NAMALWA (cell line): ENCODE measurements around the gene PBX1.
"Not testable (repeated sequence)": the region's sequence is repeated elsewhere in the genome, so short reads cannot be mapped to it uniquely, and the experiment has no call there.

ENCODE experiments used
- DNase-seq: peaks from one replicate; pipeline ENCODE4 v3.0.0-alpha.2; 2015; ENCODE audit warnings: low spot score

The PBX1 gene

DNA sequence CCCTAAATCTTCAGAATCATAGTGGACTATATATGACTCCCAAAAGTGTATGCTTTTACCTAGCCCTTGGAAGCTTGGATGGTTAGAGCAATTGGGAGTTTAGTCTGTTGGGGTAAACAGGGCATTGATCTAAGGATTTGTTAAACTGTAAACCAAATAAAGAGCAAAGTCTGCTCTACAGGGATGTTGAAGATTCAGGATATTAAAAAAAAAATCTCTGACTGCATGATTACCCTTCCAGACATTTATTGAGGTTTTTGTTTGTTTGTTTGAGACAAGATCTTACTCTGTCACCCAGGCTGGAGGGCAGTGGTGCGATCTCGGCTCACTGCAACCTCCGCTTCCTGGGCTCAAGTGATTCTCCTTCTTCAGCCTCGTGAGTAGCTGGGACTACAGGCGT is 31.6 kb downstream of the PBX1 start:
- DNase-seq, result no peak

DNA sequence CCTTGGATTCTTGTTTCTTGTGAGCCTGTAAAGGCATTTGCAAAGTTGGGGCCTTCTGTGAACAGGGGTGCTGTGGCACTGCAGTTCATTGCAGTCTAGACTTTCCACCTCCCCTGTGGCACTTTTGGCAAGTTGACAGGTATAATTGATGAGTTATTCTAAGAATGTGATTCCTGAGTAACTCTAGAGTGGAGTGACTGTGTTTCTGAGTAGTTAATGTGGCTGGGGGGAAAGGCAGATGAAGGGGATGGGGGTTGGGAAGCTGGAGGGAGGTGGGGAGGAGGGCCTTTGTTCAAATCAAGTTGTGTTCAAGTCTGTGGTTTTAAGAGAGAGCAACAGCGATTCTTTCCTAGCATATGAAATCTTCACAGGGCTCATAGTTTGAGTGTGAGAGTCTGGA is 32.9 kb downstream of the PBX1 start:
- DNase-seq, result no peak

DNA sequence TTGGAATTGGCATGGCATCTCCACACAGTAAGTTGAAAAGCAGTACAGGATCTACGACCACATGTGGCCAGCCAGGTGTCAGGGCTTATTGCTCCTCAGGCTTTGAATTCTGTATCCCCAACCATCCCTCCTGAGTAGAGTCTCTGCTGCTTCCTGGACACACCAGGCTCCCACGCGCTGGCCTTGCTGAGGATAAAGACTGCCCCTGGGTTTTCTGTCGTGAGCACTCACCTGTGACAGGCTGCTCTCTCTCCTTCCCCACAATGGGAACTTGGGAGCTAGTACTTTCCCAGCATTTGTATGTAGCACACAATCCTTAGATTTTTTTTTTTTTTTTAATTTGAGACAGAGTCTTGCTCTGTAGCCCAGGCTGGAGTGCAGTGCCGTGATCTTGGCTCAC is 33.6 kb downstream of the PBX1 start:
- DNase-seq, result no peak

DNA sequence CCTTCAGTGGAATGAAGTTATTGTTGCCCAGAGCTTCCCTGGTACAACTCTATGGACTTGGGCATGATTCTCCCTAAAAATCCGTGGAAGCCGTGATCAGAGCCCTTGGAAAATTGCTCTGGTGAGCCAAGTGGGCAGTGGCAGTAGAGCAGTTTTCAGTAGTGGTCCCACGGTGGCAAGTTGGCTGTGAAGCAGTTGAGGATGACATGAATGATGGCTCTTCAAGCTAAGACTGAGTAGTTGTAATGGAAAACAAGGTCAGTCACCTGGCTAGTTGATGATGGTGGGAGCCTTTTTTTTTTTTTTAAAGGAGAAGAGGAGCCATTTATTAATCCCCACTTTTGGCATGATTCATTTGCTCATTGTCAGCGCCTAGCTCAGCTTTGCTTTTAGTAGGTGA is 36.2 kb downstream of the PBX1 start:
- DNase-seq, result no peak

DNA sequence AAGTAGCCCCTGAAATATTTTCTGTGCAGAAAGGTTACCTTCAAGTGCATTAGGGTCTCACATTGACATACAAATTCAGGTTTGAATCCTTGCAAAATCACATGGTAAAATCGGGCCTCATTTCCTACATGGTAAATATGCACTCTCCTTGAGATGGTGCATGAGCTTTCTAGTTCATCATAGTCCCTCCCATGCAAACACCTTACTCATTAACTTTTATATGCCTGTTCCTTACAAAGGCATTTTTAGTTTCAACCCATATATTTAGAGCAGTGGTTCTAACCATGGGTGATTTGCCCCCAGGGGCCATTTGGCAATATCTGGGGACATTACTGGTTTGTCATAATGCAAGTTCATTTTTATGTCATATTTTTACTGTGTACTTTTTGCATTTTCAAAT is 37.2 kb downstream of the PBX1 start:
- no peak for DNase-seq

DNA sequence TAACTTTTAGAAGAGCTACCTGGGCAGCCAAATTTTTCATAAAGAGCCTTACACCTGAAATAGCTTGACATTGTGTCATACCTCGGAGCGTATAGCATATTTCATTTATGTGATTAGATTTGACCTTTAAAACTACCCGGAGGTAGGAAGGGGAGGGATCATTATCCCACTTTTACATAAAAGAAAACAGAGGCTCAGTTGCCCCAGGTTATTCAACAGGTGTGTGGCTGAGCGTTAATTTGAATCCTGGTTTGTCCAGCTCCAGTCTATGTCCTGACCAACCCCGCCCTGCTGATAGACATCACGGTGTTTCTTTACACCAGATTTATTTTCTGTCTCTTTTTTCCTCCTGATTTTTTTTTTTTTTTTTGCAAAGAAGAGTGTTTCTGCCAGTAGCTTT is 39.7 kb downstream of the PBX1 start:
- DNase-seq, result no peak

DNA sequence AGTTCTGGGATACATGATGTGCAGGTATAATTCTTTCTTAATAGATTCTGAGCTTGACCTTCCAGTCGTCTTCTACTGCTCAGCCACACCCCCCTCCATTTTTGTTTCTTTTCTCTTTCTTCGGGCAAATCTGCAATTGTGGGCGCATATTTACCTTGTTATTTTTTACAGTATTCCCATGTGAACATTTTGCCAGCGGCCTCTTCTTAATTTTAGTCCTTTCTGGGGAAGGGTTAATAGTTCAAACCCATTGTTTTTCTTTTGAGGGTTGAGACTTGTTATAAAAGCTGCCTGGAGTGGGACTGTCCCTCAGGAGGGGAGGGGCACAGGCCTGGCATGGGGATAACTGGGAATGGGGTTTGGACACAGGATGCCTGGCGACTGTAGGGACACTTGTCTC is 40.3 kb downstream of the PBX1 start:
- DNase-seq, result no peak

DNA sequence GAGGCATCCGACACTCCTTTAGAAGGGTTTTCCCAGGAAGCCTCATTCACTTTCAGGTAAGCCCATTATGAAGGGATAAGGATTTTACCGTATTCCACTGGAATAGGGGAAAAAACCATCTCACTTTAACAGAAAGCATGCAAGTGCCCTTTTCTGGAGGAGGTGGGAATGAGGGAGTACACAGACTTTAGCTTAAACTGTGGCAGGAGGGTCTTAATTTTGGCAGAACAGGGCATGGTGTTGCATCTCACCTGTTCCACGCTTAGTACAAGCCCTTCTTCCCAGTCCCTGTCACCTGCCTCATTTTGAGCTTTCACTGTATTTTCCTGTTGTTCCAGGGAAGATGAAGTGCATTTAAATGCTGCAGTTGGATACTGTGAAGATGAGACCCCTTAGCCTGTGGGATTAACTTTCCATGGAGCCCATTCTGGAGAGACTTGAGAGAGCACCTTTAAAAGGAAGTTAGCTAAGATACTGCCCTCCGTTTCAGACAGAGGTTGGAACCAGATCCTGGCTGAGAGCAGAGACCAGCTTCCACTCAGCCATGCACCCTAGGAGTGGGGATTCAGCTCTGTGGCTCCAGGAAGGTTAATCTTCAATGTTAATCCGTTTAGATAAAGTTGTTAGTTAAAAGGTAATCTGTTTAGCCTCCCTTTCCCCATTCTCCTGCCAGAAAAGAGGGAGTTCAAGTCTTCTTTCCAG is 42.6 kb downstream of the PBX1 start:
- no peak for DNase-seq

DNA sequence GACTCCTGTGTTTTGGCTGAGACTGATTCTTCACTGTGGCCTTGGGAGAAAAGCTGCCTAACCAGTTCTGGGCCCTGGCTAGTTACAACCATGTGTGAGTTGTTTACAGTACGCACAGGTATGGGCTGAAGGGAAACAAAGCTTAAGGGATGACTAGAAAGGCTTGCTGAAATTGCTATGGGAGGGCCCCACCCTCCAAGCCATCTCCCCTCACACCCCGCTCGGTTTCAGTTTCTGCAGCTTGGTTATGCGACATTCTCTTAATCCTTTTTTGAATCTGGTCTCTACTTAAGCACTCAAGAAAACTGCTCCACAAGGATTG is 43.1 kb downstream of the PBX1 start:
- DNase-seq, result no peak

DNA sequence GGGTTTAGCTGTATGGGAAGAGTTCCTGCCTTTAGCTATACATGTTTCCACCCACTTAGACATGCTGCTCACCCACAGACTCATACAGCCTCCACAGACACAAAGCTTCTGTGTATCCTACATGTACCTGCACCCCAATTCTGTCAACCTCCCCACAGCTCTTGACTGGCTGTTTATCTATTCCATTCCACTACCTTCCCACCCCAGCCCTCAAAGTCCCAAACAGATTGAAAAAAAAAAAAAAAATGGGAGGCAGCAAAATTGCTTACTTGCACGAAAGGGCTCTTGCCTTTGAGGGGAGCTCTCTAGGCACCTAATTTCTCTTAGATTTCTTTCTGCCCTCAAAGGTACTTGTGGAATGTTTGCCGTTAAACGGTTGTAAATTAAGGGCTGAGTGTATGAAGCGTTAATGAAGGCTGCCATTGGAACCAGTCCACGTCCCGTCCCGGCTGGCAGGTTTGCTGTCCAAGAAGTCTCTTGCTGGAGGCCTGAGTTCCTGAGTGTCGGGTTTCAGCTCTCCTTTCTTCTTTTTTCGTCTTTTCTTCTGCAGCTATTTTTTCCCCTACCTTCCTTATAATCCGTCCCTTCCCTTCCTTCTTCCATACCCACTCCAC is 43.6 kb downstream of the PBX1 start:
- no peak for DNase-seq

DNA sequence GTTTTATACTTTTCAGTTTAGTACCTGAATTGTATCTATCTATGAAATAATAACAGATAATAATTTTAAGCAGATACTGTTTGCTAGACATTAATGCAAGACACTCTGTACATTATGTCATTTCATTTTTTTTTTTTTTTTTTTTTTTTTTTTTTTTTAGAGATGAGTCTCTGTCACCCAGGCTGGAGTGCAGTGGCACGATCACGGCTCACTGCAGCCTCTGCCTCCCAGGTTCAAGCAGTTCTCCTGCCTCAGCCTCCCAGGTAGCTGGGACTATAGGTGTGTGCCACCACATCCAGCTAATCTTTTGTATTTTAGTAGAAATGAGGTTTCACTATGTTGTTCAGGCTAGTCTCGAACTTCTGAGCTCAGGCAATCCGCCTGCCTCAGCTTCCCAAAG is 44.8 kb downstream of the PBX1 start:
- DNase-seq, result not testable (repeated sequence)

DNA sequence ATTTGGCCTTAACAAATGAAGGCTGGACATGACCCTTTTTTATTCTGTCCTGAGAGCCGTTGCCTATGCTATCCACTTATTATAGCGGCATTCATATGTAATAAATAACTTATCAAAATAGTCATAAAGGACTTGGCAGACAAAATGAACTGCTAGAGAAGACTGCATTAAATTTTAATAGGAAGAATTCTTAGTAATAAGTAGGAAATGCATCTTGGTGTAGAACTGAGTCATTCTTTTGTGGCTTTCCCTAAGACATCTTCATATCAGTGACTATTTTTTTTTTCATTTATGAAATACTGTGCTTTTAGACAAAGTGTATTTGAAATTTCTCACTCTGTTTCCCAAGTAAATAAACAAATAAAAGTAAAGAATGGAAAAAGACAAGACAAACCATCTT is 45.6 kb downstream of the PBX1 start:
- DNase-seq, result no peak

DNA sequence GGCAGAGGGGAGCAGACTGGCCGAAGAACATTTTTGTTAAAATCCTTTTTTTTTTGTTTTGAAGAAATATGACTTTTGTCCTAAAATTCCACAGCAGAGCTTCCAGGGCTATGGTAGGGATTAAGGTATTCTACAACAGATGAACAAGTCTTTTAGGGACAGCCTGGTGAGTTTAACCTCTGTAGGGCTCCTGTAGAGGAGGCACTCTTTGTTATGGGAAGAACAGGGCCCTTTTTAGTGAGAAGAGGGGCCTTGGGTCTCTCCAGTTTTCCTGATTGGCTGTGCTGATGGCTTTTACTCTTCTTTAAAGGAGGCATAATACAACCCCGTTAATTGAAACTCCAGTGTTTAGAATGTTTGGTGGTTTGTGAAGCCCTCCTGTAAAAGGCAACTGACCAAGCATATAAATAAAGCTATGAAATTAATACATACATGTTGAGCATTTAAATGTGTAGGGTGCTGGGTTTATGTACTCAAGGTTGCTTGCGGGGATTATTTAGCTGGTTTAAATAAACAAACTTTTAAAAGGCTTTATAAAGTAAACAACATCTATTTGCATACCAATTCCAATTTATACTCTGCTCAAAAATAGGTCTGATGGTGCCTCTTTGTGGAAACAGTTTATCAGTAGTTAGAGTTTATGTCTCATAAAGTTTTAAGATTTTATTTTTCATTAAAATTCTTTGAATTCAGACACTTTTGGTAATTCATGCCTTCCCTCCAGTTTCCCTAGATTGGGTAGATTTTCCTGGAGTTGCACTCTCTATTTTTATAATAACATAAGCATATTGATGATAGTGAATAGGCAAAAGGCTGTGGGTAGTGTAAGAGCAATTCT is 46.5 kb downstream of the PBX1 start:
- no peak for DNase-seq

DNA sequence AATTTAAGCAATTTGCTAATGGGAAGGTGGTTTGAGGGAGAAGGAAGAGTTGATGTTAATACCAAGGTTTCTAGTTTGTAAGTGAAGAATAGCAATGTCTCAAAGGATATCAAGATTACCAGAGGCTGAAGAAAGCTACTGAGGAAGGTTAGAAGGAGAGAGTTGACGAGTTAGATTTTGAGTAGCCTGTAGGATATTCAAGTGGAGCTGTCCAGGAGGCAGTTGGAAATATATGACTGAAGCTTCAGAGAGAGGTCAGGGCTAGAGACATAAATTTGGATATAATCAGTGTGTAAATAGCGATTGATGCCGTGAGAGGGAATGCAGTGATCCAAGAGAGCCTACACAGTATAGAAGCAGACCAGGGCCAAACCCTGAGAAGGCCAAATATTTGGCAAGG is 48.4 kb downstream of the PBX1 start:
- DNase-seq, result no peak

DNA sequence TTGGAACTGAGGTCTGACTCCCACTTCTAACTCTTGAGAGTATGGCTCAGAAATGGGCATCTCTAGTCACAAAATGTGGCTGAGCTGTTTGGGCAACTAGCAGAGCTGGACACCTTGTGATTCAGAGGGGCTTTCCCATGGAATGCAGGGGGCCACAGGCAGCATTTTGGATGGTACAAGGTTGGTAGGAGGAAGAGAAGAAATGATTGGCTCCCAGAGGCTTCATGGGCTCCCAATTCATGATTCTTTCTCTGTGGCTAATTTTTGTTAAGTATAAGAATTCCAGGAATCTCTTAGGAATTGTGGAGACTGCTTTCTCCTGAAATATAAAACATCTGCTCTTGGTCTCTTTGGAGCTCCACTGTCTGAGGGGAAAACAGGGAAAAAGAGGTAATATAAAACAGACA is 49.7 kb downstream of the PBX1 start:
- no peak for DNase-seq

DNA sequence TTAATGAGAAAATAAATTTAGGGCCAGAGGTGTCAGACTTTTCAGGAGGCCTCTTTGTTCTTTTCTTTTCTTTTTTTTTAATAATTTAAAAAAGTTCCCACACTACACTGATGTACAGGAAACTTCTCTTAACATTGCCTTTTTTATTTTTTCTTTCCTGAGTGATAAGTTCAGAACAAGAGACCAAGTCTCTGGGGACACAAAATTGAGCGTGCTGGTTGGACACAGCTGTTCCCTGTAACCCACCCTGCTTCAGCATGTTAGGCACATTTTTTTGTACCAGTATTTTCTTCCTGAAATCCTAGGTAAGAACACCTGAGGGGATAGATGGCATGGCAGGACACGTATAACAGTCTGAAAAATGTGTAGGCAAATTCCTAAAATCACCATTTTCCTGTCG is 50.1 kb downstream of the PBX1 start:
- DNase-seq, result no peak

DNA sequence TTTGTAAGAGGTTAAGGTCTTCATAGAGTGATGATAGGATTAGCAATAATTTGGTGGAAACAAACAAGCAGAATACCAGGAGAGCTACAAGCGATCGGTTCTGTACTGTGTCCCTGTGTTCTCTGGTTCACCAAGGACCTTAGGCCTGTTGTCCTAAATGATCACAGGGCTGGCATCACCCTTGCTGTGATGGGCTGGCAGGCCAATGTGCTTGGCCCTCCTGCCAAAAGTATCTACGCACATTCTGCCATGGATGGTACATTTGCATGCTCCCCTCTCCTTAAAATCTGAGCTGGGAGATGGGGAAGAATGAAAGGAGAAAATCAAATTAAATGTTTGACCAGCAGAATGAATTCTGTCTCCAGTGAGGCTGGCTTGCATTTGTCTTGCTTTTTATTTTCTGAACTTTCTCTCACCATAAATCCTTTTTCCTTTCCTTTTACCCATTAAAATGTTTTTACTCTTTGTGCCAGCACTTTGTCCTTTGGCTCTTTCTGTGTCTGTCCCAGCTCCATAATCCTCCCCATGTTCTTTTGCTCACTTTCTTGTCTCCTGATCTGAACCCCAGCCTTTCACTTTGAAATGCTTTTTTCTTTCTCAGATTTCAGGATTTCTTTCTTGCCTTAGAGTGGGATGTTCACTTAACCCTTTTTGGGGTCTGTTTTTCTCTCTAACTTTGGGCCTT is 51.7 kb downstream of the PBX1 start:
- DNase-seq, result no peak

DNA sequence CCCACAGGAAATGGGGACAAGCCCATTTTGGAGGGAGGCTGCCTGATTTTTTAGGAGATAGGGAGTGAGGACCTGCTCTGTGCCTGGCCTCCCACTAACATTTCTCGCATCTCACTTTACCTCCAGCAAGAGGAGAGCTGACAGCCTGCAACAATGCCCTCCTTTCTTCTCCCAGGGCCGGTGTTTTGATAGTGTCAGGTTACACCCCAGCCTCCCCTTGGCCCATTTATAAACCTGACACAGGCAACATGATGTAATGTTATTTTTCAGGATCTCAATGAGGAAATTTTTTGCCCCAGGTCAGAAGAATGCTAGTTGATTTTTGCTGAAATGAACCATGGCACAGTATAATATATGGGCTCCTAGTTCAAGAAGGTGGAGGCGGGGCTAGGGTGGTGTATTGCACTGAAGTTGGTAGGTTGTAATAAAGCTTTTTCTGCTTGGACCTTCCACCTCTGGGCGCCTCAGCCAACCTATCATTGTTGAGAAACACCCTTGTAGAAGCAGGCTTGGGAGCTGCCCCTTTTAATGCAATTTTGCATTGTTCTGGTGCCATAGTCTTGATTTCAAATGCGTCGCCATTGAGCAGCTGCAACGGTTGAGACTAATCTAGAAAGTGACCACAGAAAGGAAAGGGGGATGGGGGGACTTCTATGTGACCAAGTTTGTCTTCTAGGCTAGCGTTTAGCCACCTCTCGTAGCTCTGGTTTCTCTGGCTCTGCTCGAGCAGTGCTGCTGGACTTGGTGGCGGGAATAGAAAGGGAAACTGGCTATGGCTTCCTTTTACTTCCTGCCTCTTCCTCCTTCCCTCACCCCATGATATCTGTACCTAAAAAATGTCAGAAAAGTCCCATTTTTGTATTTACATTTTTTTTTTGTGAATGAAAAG is 53.0 kb downstream of the PBX1 start:
- DNase-seq, result no peak

DNA sequence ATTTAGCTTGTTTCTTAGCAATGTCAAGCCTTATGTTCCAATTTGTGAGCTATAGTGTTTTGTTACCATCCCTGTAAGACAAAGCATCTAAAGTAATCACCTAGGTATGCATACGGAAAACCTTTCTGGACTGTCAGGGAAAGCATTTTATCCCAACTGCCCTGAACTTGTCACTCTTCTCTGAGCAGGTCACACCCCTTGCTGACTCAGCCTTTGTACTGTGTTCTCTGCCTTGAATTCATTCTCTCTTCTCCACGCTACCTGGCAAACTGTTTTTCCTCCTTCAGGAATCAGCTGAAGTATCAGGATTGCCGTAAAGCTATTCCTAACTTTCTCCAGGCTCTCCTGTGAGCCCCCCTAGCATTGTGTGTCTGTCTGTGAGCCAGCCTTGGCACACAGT is 54.2 kb downstream of the PBX1 start:
- DNase-seq, result no peak

DNA sequence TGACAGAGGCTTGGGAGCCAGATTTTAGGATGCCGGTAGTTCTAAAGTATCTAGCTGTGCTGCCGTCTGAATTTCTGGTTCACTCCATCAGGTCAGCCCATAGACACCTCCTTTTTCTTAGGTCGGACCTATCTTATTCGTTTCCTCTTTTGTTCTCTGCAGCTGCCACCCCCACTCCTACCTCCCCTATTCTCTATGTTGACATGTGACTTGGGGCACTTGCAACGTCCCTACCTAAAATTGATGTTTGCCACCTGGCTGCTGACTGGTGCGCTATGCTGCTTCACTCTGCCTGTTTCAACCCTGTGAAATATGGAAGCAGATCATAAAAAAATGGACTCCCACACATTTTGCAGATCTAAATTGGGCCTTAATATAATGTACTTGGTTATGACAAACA is 55.3 kb downstream of the PBX1 start:
- no peak for DNase-seq

DNA sequence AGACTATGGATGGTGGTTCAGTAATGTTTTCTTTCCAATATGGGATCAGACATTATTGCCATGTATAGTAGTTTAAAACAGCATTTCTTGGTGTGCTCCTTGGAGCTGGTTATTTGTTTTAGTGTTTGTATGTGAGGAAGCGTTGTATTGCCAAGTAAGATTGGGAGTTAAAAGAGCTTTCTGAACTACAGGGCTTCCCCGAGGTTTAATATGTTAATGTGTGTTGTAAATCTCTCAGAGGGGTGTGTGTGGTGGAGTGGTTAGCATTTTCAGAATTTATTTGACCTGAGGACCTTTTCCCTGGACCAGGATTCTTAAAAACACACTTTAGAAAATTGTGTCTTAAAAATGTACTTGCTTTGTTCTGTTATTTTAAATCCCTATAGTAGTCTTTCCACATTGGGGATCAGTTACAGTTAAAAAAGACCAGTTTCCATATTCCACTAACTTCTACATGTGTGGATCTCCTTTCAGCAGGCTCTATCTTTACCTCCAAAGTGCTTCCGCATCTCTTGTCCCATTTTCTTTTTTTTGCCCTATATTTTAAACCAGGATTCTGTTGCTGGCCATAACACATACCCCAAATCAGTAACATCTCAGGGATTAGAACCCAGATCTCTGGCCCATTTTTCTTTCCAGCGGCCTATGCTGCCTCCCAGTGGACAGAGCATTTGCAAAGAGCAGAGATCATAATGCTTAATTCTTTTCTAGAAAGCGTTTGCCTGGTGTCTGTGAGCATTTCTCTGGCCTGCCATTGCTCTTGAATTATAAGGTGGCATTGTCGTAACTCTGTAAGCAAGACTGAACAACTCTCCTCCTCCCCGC is 58.6 kb downstream of the PBX1 start:
- DNase-seq, result peak; percentile 54
